SH-SY5Y (cell line): ENCODE data around the gene ACTR3.

ENCODE experiments used
- GATA2 ChIP-seq: IDR thresholded peaks from 2 replicates; pipeline ENCODE4 v1.6.1; 2011; ENCODE audit warnings: mild to moderate bottlenecking, low read depth, low read length
- GATA3 ChIP-seq: IDR thresholded peaks from 2 replicates; pipeline ENCODE4 v1.6.1; 2011; ENCODE audit warnings: low read depth, mild to moderate bottlenecking, low read length, moderate library complexity

GRCh38 chr2:113873867-113874266 lies 16.0 kb upstream of the ACTR3 start:
- TF ChIP-seq GATA2 (no peak), GATA3 (no peak)
